Glutamatergic neuron (in vitro differentiated cells): Measurements from ENCODE around the gene ZBTB43. TPM values are rescaled to one million over a fixed set of nuclear protein-coding genes. Genes with fewer than 3 reads are reported as not detected.

Experiments
- DNase-seq: peaks from one replicate; pipeline ENCODE4 v3.0.0; 2022
- H3K27ac Mint-ChIP-seq: one replicate; pipeline ENCODE4 v1.8.0; 2020; ENCODE audit warnings: mild to moderate bottlenecking, mixed read lengths, inconsistent platforms; ENCODE audit not compliant: unreplicated experiment
- H3K27me3 Mint-ChIP-seq: one replicate; pipeline ENCODE4 v1.8.0; 2020; ENCODE audit warnings: mild to moderate bottlenecking, moderate library complexity, mixed read lengths, inconsistent platforms; ENCODE audit not compliant: unreplicated experiment
- H3K36me3 Mint-ChIP-seq: one replicate; pipeline ENCODE4 v1.8.0; 2020; ENCODE audit warnings: mild to moderate bottlenecking, mixed read lengths, inconsistent platforms; ENCODE audit not compliant: unreplicated experiment
- H3K4me1 Mint-ChIP-seq: one replicate; pipeline ENCODE4 v1.8.0; 2020; ENCODE audit warnings: mild to moderate bottlenecking, low read depth, mixed read lengths, inconsistent platforms; ENCODE audit not compliant: unreplicated experiment
- H3K4me3 Mint-ChIP-seq: one replicate; pipeline ENCODE4 v1.8.0; 2020; ENCODE audit warnings: mild to moderate bottlenecking, mixed read lengths, inconsistent platforms; ENCODE audit not compliant: unreplicated experiment
- H3K9me3 Mint-ChIP-seq: one replicate; pipeline ENCODE4 v1.8.0; 2020; ENCODE audit warnings: mild to moderate bottlenecking, moderate library complexity, mixed read lengths, inconsistent platforms; ENCODE audit not compliant: unreplicated experiment
- total RNA-seq: library from RNA; stranded (reverse); fragmentation: NEBNext Ultra II Directional; extraction: Animal tissue kit (Norgen Biotek cat#: 25700); gene quantifications from one replicate; pipeline ENCODE4 v1.2.1, GENCODE V29; 2021; ENCODE audit not compliant: unreplicated experiment
- TF ChIP-seq, protein P1 (sequence below): fragments of 200-600 bp; sonication (generic); IDR thresholded peaks from one replicate; pipeline ENCODE4 v1.5.0; 2021; ENCODE audit not compliant: partially characterized antibody, unreplicated experiment

ZBTB43 gene
- total RNA-seq, 1 donor from 2014 or later, result 16.8 TPM

DNA sequence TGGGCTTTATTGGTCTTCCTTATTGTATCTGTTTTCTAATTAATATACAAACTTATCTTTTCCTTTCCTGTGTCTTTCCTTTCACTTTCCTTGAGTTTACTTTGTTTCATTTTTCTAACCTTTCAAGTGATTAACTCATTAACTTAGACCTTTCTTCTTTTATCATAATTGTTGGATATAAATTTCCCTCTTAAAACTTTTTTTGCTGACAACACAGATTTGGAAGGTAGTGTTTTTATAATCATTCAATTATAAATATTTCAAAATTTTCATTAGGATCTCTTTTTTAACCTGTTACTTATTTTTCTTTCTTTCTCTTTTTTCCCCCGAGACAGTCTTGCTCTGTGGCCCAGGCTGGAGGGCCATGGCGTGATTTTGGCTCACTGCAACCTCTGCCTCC, 6.9 kb upstream of the ZBTB43 start:
- Mint-ChIP-seq H3K4me3 (no peak overlapping the region), H3K9me3 (no peaks in the 10 kb centered on the region), H3K27ac (no peak overlapping the region), H3K36me3 (peaks cover 4% of the 10 kb centered on the region), H3K27me3 (no peaks in the 10 kb centered on the region), H3K4me1 (no peaks in the 10 kb centered on the region)
- DNase-seq, result no peak
- TF ChIP-seq, protein P1, sequence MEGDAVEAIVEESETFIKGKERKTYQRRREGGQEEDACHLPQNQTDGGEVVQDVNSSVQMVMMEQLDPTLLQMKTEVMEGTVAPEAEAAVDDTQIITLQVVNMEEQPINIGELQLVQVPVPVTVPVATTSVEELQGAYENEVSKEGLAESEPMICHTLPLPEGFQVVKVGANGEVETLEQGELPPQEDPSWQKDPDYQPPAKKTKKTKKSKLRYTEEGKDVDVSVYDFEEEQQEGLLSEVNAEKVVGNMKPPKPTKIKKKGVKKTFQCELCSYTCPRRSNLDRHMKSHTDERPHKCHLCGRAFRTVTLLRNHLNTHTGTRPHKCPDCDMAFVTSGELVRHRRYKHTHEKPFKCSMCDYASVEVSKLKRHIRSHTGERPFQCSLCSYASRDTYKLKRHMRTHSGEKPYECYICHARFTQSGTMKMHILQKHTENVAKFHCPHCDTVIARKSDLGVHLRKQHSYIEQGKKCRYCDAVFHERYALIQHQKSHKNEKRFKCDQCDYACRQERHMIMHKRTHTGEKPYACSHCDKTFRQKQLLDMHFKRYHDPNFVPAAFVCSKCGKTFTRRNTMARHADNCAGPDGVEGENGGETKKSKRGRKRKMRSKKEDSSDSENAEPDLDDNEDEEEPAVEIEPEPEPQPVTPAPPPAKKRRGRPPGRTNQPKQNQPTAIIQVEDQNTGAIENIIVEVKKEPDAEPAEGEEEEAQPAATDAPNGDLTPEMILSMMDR, result no peak

- no peaks in the 10 kb centered on the region for H3K27me3 Mint-ChIP-seq
- DNase-seq, result no peak
- no peak overlapping the region for H3K27ac Mint-ChIP-seq
- H3K36me3 Mint-ChIP-seq, result peaks cover 4% of the 10 kb centered on the region
- H3K4me3 Mint-ChIP-seq, result no peak overlapping the region
- TF ChIP-seq, protein P1, result no peak
- no peaks in the 10 kb centered on the region for H3K4me1 Mint-ChIP-seq
- H3K9me3 Mint-ChIP-seq, result no peaks in the 10 kb centered on the region
Measured at GRCh38 chr9:126799034-126799433, 5.8 kb upstream of the ZBTB43 start.

DNA sequence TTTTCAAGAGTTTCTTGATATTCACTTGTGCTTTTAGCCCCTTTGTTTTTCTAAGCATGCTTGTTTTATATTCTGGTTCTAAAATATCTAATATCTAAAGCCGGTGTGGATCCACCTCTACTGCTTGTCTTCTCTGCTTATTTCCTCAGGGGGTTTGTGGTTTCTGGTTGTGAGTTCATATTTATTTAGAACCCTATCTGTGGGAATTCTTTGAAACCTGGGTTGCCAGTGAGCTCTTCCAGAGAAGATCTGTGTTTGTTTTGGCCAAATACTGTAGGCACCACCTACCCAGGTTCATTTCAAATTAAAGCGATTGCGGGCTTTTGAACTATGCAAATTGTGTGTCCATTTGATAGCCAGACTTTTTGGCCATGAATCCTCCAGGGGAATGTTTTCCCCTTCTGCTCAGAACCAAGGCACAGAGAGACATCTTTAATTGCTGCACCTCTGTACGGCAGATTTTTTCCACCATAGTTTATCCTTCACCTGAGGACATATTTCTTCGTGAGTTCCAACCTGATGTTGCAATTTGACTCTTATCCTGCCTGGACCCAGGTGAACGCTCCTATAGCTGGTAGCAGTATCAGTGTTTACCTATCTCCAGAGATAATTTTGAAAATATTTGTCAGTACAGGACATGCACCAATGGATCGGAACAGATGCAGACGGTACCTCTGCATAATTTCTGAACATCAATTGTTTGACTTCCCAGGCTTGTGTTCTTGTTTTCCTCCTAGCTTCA, 2.4 kb upstream of the ZBTB43 start:
- H3K9me3 Mint-ChIP-seq, result peaks cover 7% of the 10 kb centered on the region
- H3K27me3 Mint-ChIP-seq, result peaks cover 3% of the 10 kb centered on the region
- no peak overlapping the region for H3K27ac Mint-ChIP-seq
- no peaks in the 10 kb centered on the region for H3K36me3 Mint-ChIP-seq
- no peak for DNase-seq
- H3K4me3 Mint-ChIP-seq, result no peak overlapping the region
- TF ChIP-seq, protein P1, result no peak
- H3K4me1 Mint-ChIP-seq, result peaks cover 15% of the 10 kb centered on the region

DNA sequence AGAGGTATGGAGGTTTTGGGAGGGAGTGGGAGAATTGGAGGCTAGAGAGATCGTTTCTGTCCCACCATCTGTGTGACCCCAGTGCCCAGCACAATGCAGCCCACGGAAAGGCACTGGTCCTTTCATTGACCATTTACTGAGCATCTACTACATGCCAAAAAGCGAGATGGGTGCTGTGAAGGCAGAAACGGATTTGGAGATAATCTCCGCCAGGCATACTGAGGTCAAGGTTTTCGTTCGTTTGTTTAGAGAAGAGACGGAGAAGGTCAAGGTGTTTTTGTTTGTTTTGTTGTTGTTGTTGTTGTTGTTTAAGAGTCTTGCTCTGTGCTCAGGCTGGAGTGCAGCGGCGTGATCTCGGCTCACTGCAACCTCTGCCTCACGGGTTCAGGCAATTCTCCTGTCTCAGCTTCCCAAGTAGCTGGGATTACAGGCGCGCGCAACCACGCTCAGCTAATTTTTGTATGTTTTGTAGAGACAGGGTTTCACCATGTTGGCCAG, 593 bp upstream of the ZBTB43 start:
- Mint-ChIP-seq H3K27me3 (peaks cover 3% of the 10 kb centered on the region), H3K4me3 (peak overlapping the region; percentile 88), H3K27ac (peak overlapping the region; percentile 88), H3K36me3 (no peaks in the 10 kb centered on the region), H3K4me1 (peaks cover 15% of the 10 kb centered on the region), H3K9me3 (peaks cover 7% of the 10 kb centered on the region)
- DNase-seq, result no peak
- TF ChIP-seq, protein P1, result no peak

DNA sequence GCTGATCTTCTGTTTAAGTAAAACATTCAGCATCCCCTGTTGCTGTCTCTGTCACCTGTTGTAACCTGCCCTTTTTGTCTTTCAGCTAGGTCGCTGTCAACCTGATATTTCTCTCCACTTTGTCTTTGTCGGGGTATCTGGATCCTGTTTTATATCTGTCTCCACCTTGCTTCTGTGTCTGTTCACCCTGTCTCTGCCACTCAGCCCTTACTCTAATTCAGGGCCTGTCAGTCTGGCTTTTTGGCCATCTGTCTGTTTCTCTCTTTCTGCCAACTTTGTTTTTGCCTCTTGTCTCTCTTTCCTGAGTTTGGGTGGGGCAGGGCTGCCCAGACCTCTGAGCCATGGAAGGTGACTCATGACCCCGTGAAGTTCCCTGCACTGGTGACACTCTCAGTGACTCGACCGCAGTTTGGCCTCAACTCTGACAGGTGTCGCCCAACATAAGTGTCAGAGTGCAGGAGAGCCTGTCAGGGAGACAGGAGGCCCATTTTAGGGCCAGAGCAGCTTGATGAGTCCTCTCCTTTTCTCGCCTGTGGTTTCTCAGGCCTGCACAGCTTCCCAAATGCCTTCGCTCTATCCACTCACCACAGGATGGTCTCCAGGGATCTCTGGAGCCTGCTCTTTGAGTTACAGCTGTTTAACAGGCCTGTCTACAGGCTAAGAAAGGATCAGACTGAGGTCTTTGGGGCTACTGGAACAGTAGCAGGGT, 868 bp downstream of the ZBTB43 start:
- H3K4me3 Mint-ChIP-seq, result peak overlapping the region; percentile 97
- H3K36me3 Mint-ChIP-seq, result no peaks in the 10 kb centered on the region
- peak overlapping the region; percentile 94 for H3K27ac Mint-ChIP-seq
- H3K9me3 Mint-ChIP-seq, result peaks cover 7% of the 10 kb centered on the region
- TF ChIP-seq, protein P1, result no peak
- DNase-seq, result peak; percentile 45
- H3K4me1 Mint-ChIP-seq, result peaks cover 15% of the 10 kb centered on the region
- peaks cover 3% of the 10 kb centered on the region for H3K27me3 Mint-ChIP-seq
